Measurements from ENCODE around the gene VPS26A. TPM values are rescaled to one million over a fixed set of nuclear protein-coding genes. Genes with fewer than 3 reads are reported as not detected.

Gene VPS26A
- total RNA-seq, 4 donors from 2014 or later = 32.3 to 36.3 (median 34.0) TPM

- 75 to 88% methylated on average over 4 of the region's 4 CpGs for WGBS, 2 donors
- no peak for DNase-seq (ENCODE audit: low spot score in 2 of 2)
- no peak overlapping the region for H3K4me3 ChIP-seq (ENCODE audit: low read depth, poor library complexity, severe bottlenecking)
- intact Hi-C loops (cut with DNase I; ENCODE audit: low total_unique reads) = loop anchor here (10.0 kb wide), 1 partner anchor 103 kb away; no protein-coding TSS in a partner anchor
- no peak for TF ChIP-seq CTCF (IDR thresholded peaks at IDR 0.05)
- TF ChIP-seq POLR2A (IDR thresholded peaks at IDR 0.05) = no peak
Observed at GRCh38 chr10:69097729-69098128, 26.2 kb upstream of the VPS26A start.

GRCh38 chr10:69100136-69100872, 23.7 kb upstream of the VPS26A start:
- TF ChIP-seq POLR2A (IDR thresholded peaks at IDR 0.05) = no peak
- intact Hi-C loops (cut with DNase I; ENCODE audit: low total_unique reads) = loop anchor here (10.0 kb wide), 1 partner anchor 86 kb away; no protein-coding TSS in a partner anchor
- peak in 1 of 2 donors; percentile 66 for DNase-seq (ENCODE audit: low spot score in 2 of 2)
- 51 to 58% methylated on average over 7 of the region's 7 CpGs for WGBS, 2 donors
- no peak overlapping the region for H3K4me3 ChIP-seq (ENCODE audit: low read depth, poor library complexity, severe bottlenecking)

- H3K4me3 ChIP-seq (ENCODE audit: low read depth, poor library complexity, severe bottlenecking) = no peak overlapping the region
- intact Hi-C loops (cut with DNase I; ENCODE audit: low total_unique reads) = loop anchor here (10.0 kb wide), 1 partner anchor 87 kb away; no protein-coding TSS in a partner anchor
- DNase-seq (ENCODE audit: low spot score in 2 of 2) = peak in 1 of 2 donors; percentile 81
- TF ChIP-seq POLR2A (IDR thresholded peaks at IDR 0.05) = no peak
- no peak for TF ChIP-seq CTCF (IDR thresholded peaks at IDR 0.05)
- 74 to 82% methylated on average over 6 of the region's 6 CpGs for WGBS, 2 donors
Observed at GRCh38 chr10:69101451-69102095, 22.4 kb upstream of the VPS26A start.

GRCh38 chr10:69102440-69102839, 21.5 kb upstream of the VPS26A start:
- no peak for TF ChIP-seq POLR2A (IDR thresholded peaks at IDR 0.05)
- no peak for TF ChIP-seq CTCF (IDR thresholded peaks at IDR 0.05)
- no peak overlapping the region for H3K4me3 ChIP-seq (ENCODE audit: low read depth, poor library complexity, severe bottlenecking)
- WGBS, 2 donors = 78 to 88% methylated on average over 3 of the region's 3 CpGs
- DNase-seq (ENCODE audit: low spot score in 2 of 2) = no peak
- intact Hi-C loops (cut with DNase I; ENCODE audit: low total_unique reads) = loop anchor here (10.0 kb wide), 1 partner anchor 88 kb away; no protein-coding TSS in a partner anchor

GRCh38 chr10:69103784-69104183, 20.2 kb upstream of the VPS26A start:
- H3K4me3 ChIP-seq (ENCODE audit: low read depth, poor library complexity, severe bottlenecking) = no peak overlapping the region
- intact Hi-C loops (cut with DNase I; ENCODE audit: low total_unique reads) = loop anchor here (10.0 kb wide), 1 partner anchor 89 kb away; no protein-coding TSS in a partner anchor
- WGBS, 2 donors = 79 to 82% methylated on average over 7 of the region's 7 CpGs
- TF ChIP-seq CTCF (IDR thresholded peaks at IDR 0.05) (no peak), POLR2A (IDR thresholded peaks at IDR 0.05) (no peak)
- peak in 1 of 2 donors; percentile 17 for DNase-seq (ENCODE audit: low spot score in 2 of 2)
